ENCODE measurements around the gene ZNF621.

DNA sequence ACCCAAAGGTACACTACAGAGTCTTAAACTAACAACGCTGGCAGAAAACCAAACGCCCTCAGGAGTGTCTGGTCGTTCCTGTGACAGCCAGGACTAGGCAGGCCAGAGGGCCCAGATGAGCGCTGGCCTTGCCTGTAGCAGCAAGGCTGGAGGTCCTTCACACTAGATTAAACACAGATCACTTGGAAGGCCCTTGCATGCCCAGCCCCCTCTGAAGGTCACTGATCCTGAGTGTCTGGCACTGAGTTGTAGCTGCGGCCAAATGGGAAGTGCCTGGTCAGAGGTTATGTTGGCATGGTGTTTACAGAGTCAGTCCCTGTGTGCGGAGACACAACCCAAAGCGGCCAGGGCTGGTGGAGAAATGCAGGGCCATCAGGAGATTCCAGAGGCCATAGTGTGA, 58.9 kb downstream of the ZNF621 start:
- TF ChIP-seq, protein P1, sequence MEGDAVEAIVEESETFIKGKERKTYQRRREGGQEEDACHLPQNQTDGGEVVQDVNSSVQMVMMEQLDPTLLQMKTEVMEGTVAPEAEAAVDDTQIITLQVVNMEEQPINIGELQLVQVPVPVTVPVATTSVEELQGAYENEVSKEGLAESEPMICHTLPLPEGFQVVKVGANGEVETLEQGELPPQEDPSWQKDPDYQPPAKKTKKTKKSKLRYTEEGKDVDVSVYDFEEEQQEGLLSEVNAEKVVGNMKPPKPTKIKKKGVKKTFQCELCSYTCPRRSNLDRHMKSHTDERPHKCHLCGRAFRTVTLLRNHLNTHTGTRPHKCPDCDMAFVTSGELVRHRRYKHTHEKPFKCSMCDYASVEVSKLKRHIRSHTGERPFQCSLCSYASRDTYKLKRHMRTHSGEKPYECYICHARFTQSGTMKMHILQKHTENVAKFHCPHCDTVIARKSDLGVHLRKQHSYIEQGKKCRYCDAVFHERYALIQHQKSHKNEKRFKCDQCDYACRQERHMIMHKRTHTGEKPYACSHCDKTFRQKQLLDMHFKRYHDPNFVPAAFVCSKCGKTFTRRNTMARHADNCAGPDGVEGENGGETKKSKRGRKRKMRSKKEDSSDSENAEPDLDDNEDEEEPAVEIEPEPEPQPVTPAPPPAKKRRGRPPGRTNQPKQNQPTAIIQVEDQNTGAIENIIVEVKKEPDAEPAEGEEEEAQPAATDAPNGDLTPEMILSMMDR (optimal IDR thresholded peaks at IDR 0.05 in 1 of 3, IDR thresholded peaks at IDR 0.05 in 1 of 3, conservative IDR thresholded peaks at IDR 0.05 in 1 of 3; ENCODE audit: extremely low read depth in 1 of 3, insufficient read depth in 2 of 3, low read length in 3 of 3), result no peak
- TF ChIP-seq EZH2 (IDR thresholded peaks at IDR 0.05; ENCODE audit: low read length), result no peak
